IPS-20b (cell line): Measurements from ENCODE around the gene FHIT.
"Not testable (repeated sequence)": the region's sequence is repeated elsewhere in the genome, so short reads cannot be mapped to it uniquely, and the experiment has no call there.

Source experiments
- H3K27ac ChIP-seq: one replicate; pipeline ENCODE4 v1.5.1; 2013; ENCODE audit warnings: low read length
- H3K27me3 ChIP-seq: 2 replicates; pipeline ENCODE4 v1.6.1; 2013; ENCODE audit warnings: mild to moderate bottlenecking, low read length, inconsistent platforms; ENCODE audit not compliant: insufficient read depth
- H3K36me3 ChIP-seq: 2 replicates; pipeline ENCODE4 v1.6.1; 2013; ENCODE audit warnings: low read depth, mild to moderate bottlenecking, inconsistent platforms, low read length, moderate library complexity; ENCODE audit not compliant: insufficient read depth
- H3K4me1 ChIP-seq: 2 replicates; pipeline ENCODE4 v1.6.1; 2013; ENCODE audit warnings: mild to moderate bottlenecking, control low read depth, inconsistent platforms, low read length, moderate library complexity; ENCODE audit not compliant: insufficient read depth
- H3K4me3 ChIP-seq: 2 replicates; pipeline ENCODE4 v1.5.1; 2013; ENCODE audit warnings: mild to moderate bottlenecking, low read length, inconsistent platforms
- H3K9ac ChIP-seq: 2 replicates; pipeline ENCODE4 v1.6.1; 2013; ENCODE audit warnings: low read depth, mild to moderate bottlenecking, inconsistent platforms, low read length, moderate library complexity
- H3K9me3 ChIP-seq: 2 replicates; pipeline ENCODE4 v1.6.1; 2013; ENCODE audit warnings: mild to moderate bottlenecking, low read depth, low read length, inconsistent platforms; ENCODE audit not compliant: insufficient read depth

FHIT gene

GRCh38 chr3:60539394-60539793 lies 711.9 kb downstream of the FHIT start:
- not testable (repeated sequence) for H3K27me3 ChIP-seq, H3K36me3 ChIP-seq, H3K4me1 ChIP-seq, H3K4me3 ChIP-seq, H3K9ac ChIP-seq, H3K27ac ChIP-seq, H3K9me3 ChIP-seq

DNA sequence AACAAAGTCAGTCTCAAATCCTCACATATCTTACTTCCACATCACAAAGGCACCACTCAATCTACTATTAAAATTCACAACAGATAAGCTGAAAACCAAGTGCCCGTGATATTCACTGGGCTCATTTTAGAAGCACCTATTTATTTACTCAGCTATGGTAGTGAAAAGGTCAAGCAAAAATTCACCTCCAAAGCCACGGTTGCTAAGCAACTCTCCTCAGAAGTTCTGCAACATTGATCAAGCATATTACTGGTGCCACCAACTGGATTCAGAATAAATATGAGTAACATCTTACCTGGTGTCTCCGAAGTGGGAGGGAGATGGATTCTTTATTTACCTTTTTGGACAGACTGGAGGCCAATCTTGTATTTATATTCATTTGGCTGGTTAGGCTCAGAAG lies 714.8 kb downstream of the FHIT start:
- Histone ChIP-seq H3K4me1 (0 out of 2 replicates have a peak, but pooled peaks cover 3% of the 10 kb centered on the region), H3K27ac (no peak overlapping the region), H3K4me3 (no peak overlapping the region), H3K9ac (no peak overlapping the region), H3K36me3 (no peaks in the 10 kb centered on the region), H3K27me3 (no peaks in the 10 kb centered on the region), H3K9me3 (no peaks in the 10 kb centered on the region)

DNA sequence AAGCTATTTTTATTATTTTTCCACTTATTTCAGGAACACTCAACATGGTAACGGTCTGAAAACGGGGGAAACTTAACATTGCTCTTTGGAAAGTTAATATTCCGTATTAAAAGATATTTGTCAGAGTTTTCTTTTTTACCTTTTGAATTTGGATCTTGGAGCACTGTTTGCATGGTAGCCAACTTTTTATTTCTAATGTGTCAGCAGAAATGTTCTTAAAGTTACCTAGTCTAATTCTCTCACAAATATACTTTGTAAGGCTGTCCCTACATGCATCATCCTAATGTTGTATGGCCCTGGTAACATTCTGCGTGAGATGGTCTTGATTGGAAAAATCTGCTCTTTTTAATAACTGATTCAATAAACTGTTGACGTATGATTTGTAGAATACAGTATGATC lies 719.5 kb downstream of the FHIT start:
- Histone ChIP-seq H3K27ac (no peak overlapping the region), H3K4me1 (no peaks in the 10 kb centered on the region), H3K4me3 (no peak overlapping the region), H3K27me3 (no peaks in the 10 kb centered on the region), H3K36me3 (no peaks in the 10 kb centered on the region), H3K9me3 (no peaks in the 10 kb centered on the region), H3K9ac (no peak overlapping the region)

DNA sequence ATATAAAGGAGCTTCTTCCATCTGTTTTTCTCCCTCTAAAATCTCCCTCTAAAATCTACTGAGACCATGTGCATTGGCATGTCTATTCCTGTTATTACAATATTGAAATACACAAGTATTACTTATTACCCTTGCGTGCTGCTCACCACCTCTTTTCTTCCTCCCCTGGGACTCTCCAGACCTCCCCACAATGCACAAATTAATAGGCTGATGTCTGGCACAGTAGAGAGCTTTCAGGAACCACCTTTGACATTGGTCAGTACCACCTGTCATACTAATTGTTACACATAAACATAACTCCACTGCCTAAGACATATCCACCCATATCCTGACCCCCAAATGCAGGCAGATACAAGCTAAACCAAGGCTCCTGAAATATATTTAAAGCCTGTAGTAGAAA lies 722.6 kb downstream of the FHIT start:
- no peak overlapping the region for H3K27ac ChIP-seq
- no peaks in the 10 kb centered on the region for H3K9me3 ChIP-seq
- H3K9ac ChIP-seq, result no peak overlapping the region
- no peak overlapping the region for H3K4me3 ChIP-seq
- no peaks in the 10 kb centered on the region for H3K4me1 ChIP-seq
- no peaks in the 10 kb centered on the region for H3K27me3 ChIP-seq
- no peaks in the 10 kb centered on the region for H3K36me3 ChIP-seq

- H3K9me3 ChIP-seq, result no peaks in the 10 kb centered on the region
- H3K4me1 ChIP-seq, result no peaks in the 10 kb centered on the region
- H3K4me3 ChIP-seq, result no peak overlapping the region
- H3K27me3 ChIP-seq, result no peaks in the 10 kb centered on the region
- no peaks in the 10 kb centered on the region for H3K36me3 ChIP-seq
- H3K9ac ChIP-seq, result no peak overlapping the region
- H3K27ac ChIP-seq, result no peak overlapping the region
Measured at GRCh38 chr3:60523536-60523935, 727.7 kb downstream of the FHIT start.

DNA sequence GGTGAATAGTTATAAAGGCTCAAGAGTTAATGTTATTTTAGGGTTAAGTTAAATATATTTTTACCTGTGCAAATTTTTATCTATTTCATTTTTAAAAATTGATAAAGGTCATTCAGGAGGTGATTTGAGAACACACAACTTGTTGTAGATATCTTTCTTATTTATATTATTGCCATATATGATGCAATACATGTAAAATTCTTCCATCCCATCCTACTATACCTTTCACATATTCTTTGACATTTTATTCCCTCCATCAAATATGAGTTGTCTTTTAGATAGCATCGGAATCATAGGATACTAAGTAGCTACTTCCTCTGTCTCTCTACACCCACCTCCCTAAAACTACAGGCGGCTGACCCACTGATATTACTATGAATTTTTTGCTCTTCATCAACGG lies 734.1 kb downstream of the FHIT start:
- Histone ChIP-seq H3K36me3 (no peaks in the 10 kb centered on the region), H3K27ac (no peak overlapping the region), H3K9me3 (no peaks in the 10 kb centered on the region), H3K27me3 (no peaks in the 10 kb centered on the region), H3K4me1 (no peaks in the 10 kb centered on the region), H3K4me3 (no peak overlapping the region), H3K9ac (no peak overlapping the region)

GRCh38 chr3:60514866-60515265 lies 736.4 kb downstream of the FHIT start:
- no peak overlapping the region for H3K27ac ChIP-seq
- H3K9ac ChIP-seq, result no peak overlapping the region
- no peaks in the 10 kb centered on the region for H3K4me1 ChIP-seq
- no peaks in the 10 kb centered on the region for H3K27me3 ChIP-seq
- H3K9me3 ChIP-seq, result no peaks in the 10 kb centered on the region
- H3K36me3 ChIP-seq, result no peaks in the 10 kb centered on the region
- no peak overlapping the region for H3K4me3 ChIP-seq

DNA sequence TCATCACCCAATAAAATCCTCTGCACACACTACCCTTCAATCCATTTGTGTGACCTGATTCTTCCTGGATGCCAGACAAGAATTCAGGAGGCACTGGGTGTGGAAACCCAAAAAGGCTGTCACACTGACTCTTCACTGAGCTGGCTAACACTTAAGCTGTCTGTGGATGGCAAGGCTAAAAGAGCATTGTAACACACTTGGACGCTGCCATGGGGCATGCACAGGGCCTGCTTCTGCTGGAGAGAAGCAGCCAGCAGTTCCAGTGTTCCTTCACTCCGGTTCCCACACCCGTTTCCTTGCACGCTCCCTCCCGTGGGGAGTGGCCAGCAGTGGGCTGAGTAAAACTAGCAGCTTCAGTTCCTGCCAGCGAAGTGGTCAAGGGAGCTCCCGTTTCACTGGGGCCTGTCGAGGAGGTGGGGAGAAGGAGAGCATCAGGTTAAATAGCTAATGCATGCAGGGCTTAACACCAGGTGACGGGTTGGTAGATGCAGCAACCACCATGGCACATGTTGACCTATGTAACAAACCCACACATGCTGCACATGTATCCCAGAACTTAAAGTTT lies 737.1 kb downstream of the FHIT start:
- Histone ChIP-seq H3K36me3 (no peaks in the 10 kb centered on the region), H3K9me3 (no peaks in the 10 kb centered on the region), H3K4me3 (no peak overlapping the region), H3K27ac (no peak overlapping the region), H3K27me3 (no peaks in the 10 kb centered on the region), H3K9ac (no peak overlapping the region), H3K4me1 (no peaks in the 10 kb centered on the region)

DNA sequence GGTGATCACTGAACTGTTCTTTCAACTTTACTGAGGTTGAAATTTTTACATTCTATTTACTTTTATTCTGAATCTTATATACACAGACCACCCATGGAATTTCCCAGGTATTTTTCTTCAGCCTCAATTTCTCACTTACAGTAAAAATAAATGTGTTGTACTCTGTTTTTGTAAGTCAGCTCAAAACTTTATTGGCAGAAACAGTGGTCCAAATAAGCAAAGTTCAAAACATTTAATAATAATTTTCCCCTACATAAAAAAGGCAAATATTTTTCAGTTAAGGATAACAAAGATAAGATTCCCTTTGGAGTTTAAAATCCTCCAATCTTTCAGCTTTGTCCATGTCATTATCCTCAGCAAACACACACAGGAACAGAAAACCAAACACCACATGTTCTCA lies 738.0 kb downstream of the FHIT start:
- Histone ChIP-seq H3K9ac (no peak overlapping the region), H3K9me3 (no peaks in the 10 kb centered on the region), H3K4me1 (no peaks in the 10 kb centered on the region), H3K36me3 (no peaks in the 10 kb centered on the region), H3K27ac (no peak overlapping the region), H3K4me3 (no peak overlapping the region), H3K27me3 (no peaks in the 10 kb centered on the region)

DNA sequence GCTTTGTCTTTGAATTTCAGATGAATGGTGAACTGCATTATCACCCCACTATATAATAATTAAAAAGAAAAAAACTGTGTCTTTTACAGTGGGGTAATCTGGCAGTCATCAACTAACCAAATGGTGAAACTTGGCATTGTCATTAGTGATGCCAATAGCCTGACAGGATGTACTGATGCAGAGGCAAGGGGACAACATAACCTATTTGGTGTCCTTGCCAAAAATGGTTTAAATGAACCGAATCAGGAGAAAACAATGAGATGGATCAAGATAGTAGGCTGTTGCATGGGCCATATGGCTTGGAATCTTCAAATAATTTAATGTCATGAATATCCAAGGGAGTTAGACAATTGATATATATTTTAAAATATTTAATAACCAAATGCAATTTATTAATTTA lies 738.7 kb downstream of the FHIT start:
- H3K9ac ChIP-seq, result no peak overlapping the region
- no peaks in the 10 kb centered on the region for H3K27me3 ChIP-seq
- no peaks in the 10 kb centered on the region for H3K4me1 ChIP-seq
- H3K27ac ChIP-seq, result no peak overlapping the region
- no peaks in the 10 kb centered on the region for H3K9me3 ChIP-seq
- no peak overlapping the region for H3K4me3 ChIP-seq
- no peaks in the 10 kb centered on the region for H3K36me3 ChIP-seq

GRCh38 chr3:60509471-60509870 lies 741.8 kb downstream of the FHIT start:
- Histone ChIP-seq H3K36me3 (no peaks in the 10 kb centered on the region), H3K4me1 (no peaks in the 10 kb centered on the region), H3K27ac (no peak overlapping the region), H3K9me3 (no peaks in the 10 kb centered on the region), H3K9ac (no peak overlapping the region), H3K4me3 (no peak overlapping the region), H3K27me3 (no peaks in the 10 kb centered on the region)

- no peaks in the 10 kb centered on the region for H3K4me1 ChIP-seq
Measured at GRCh38 chr3:60504827-60505457, 746.3 kb downstream of the FHIT start.

More at GRCh38 chr3:60504827-60505457, 746.3 kb downstream of the FHIT start:
- no peaks in the 10 kb centered on the region for H3K36me3 ChIP-seq
- H3K9me3 ChIP-seq, result no peaks in the 10 kb centered on the region
- H3K9ac ChIP-seq, result no peak overlapping the region
- H3K27ac ChIP-seq, result no peak overlapping the region
- H3K27me3 ChIP-seq, result no peaks in the 10 kb centered on the region
- H3K4me3 ChIP-seq, result no peak overlapping the region
